Activated naive CD4-positive, alpha-beta T cell treated with anti-CD3 and anti-CD28 coated beads, Interleukin-2, amount 50 U/mL, for 72 hours (primary cell): ENCODE data around the gene MN1. TPM values are rescaled to one million over a fixed set of nuclear protein-coding genes. Genes with fewer than 3 reads are reported as not detected.

Experiments used
- ATAC-seq, 2 donors: fragments of 150-1000 bp; cut with Tn5 transposase; 2 replicates each; pipeline ENCODE4 v1.10.0; 2021; ENCODE audit warnings: mild to moderate bottlenecking in 2 of 2, moderate library complexity in 2 of 2
- DNase-seq, 2 donors: peaks; one replicate each; pipeline ENCODE4 v3.0.0; 2021 to 2022; ENCODE audit warnings: low spot score in 2 of 2
- H3K27ac Mint-ChIP-seq, 2 donors: one replicate each; pipeline ENCODE4 v1.8.0; 2022; ENCODE audit warnings: mild to moderate bottlenecking in 2 of 2, mixed read lengths in 2 of 2
- H3K36me3 Mint-ChIP-seq, 2 donors: one replicate each; pipeline ENCODE4 v1.8.0; 2022; ENCODE audit warnings: mixed read lengths in 2 of 2
- H3K9me3 Mint-ChIP-seq, 2 donors: one replicate each; pipeline ENCODE4 v1.8.0; 2022; ENCODE audit warnings: mixed read lengths in 2 of 2
- total RNA-seq, 2 donors: library from RNA; stranded (reverse); gene quantifications; one replicate each; pipeline ENCODE4 v1.2.3, GENCODE V29; 2022

Gene MN1
- total RNA-seq, 2 donors from 2014 or later = 0.14 to 0.16 TPM

DNA sequence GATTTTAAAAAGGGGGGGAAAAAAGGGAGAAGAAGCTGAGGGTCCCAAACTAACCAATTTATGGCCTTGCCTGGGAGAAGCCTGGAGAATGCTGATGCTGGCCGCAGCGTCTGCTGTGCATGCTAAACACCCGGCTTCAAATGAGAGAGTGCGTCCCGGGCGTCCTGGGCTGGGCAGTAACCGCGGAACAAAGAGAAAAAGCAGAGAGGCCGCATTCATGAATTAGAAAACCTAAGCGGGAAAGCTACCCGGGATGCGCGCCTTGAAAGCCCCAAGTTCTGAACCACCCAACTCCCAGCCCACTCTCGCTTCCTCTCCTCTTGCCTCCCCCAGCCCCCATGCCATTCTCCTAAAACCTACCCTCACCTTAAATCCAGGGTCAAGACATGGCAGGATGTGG lies 6.5 kb downstream of the MN1 start:
- no peaks in the 10 kb centered on the region for H3K9me3 Mint-ChIP-seq
- no peak for DNase-seq
- no peaks in the 10 kb centered on the region for H3K36me3 Mint-ChIP-seq
- no peak for ATAC-seq
- no peak overlapping the region for H3K27ac Mint-ChIP-seq

- Mint-ChIP-seq H3K27ac (no peak overlapping the region), H3K9me3 (no peaks in the 10 kb centered on the region), H3K36me3 (no peaks in the 10 kb centered on the region)
- no peak for DNase-seq
- ATAC-seq = no peak
Observed at GRCh38 chr22:27794226-27794625, 7.3 kb downstream of the MN1 start.

DNA sequence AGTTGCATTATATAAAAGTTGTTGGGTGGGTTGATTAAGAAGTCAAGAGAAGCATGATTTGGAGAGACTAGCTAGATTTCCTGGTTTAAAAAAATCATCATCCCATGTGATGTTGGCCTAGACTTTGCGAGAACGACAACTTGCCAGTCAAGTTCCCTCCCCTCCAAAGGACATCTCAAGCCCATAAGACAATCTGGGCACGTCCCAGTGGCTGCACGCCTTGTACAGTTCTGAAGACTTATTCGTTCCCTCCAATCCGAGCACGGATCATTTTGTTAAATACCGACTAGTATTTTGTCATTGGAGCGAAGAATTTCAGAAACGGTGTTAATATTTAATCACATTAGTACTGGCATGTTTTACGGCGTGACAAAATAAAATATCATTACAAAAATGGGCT lies 8.0 kb downstream of the MN1 start:
- no peak overlapping the region for H3K27ac Mint-ChIP-seq
- no peaks in the 10 kb centered on the region for H3K36me3 Mint-ChIP-seq
- no peaks in the 10 kb centered on the region for H3K9me3 Mint-ChIP-seq
- no peak for DNase-seq
- no peak for ATAC-seq

GRCh38 chr22:27792452-27793161 lies 8.9 kb downstream of the MN1 start:
- Mint-ChIP-seq H3K36me3 (no peaks in the 10 kb centered on the region), H3K9me3 (no peaks in the 10 kb centered on the region), H3K27ac (no peak overlapping the region)
- no peak for DNase-seq
- no peak for ATAC-seq

DNA sequence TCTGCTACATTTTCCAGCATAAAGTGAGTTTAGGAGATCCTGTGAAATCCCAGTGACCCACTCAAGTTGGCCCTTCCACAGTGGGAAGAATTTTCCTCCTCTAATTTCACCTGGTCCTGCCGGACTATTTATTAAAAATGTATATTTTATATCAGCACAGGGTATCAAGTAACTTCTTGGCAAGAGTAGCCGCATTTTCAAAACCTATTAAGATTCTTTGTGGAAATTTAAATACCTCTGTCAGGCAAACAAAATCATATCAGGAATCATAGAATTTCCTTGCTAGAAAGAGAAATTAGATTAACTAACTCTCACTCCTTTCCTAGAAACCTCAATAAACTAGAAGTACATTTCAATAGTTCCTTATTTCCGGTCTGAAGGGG lies 9.7 kb downstream of the MN1 start:
- Mint-ChIP-seq H3K27ac (no peak overlapping the region), H3K36me3 (no peaks in the 10 kb centered on the region), H3K9me3 (no peaks in the 10 kb centered on the region)
- ATAC-seq (no peak), DNase-seq (no peak)

DNA sequence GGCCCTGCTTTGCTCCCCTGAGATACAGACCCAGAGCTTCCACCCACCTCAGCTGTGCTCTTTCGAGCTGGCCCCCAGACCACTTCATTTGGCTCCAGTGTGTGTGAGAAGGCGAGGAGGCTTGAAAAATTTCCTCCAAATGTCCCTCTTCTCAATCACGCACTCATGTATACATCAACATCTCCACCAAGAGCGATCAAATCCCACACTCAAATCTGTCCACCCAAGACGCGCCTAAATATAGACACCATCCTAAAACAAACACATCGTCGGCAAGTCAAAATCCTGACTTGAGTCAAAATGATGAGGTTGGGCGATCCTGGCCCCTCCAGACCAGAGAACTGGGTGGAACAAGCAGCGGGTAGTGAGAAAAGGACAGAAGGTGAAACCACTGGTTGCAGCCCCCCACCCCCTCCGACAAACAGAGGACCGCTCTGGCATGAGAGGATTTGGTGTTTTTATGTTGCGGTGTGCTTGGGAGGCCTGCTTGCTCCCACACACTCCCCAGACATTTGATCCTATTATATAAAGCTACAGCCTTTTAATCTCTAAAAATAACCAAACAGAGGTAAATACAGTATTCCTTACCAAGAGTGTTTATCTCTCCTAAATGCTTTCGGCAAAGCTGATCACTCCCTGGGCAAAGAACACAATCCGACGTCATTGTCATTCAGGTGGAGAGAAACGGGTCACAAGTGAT lies 10.2 kb downstream of the MN1 start:
- DNase-seq (no peak), ATAC-seq (no peak)
- no peaks in the 10 kb centered on the region for H3K9me3 Mint-ChIP-seq
- H3K36me3 Mint-ChIP-seq = no peaks in the 10 kb centered on the region
- H3K27ac Mint-ChIP-seq = no peak overlapping the region

DNA sequence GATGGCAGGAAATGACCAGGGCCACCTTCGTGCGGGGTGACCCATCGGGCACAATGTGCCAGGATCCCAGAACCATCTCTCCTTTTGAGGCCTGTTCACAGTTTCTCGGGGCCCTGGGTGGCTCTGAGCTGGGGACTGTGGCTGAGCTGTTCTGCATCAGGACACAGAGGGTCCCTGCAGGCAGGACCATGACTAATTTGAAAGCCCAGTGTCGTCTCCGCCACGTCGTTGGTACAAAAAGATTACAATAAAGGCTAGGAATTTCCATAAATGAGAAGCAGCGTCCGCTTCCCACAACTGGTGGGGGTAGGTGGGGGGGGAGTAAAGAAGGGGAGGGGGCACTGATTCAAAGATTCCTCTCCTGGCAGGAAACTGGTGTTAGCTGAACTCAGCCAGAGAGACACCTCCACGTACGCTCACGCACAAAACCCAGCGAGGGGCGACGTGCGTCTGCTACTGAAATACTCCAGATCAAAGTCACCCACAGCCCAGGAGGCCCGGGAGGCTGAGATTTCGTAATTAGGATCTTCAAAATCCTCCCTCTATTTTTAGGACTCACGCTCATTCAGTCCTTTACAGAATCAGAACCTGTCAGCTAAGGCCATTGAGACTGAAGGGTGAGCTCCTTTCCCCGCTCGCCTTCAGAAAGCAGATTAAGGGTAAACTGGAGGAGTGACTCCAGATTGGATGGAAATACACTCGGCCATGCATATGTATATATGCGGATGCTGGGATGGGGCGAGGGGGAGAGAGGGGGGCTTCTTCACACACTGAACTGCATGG lies 11.0 kb downstream of the MN1 start:
- no peak for DNase-seq
- no peak for ATAC-seq
- H3K36me3 Mint-ChIP-seq = no peaks in the 10 kb centered on the region
- no peaks in the 10 kb centered on the region for H3K9me3 Mint-ChIP-seq
- H3K27ac Mint-ChIP-seq = no peak overlapping the region

DNA sequence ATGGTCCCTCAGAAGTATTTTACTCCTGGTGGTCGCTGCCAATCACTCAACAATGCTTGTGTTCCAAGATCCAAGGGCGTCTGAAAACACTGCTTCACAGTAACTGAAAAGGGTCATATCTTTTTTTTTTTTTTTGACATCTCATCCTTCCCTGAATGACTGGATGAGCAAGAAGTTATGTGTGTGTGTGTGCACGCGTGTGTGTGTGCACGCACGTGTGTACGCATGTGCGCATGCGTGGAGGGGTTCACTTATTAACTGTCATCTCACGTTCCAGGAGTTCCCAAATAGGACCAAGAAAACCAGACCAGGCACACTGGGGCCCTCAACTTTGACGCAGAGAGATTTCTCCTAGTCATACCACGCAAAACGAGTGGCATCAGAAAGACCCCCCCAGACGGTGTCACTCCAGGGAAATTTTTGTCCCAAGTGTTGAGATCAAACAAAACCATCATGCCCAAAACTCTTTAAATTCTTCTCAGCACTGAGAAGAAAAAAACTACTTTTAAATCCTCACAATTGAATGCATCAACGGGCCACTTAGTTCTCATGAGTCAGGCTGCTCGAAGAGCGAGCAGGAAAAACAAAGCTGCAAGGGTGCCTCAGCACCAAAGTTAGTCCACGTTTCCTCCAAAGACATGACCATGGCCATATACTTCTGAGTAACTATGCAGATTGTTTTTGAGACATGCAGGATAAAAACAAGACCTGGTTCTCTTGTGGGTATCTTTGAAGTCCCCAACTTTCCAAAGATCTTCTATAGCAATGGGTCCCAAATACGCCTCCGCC lies 12.9 kb downstream of the MN1 start:
- ATAC-seq = no peak

GRCh38 chr22:27786965-27787364 lies 14.6 kb downstream of the MN1 start:
- Mint-ChIP-seq H3K27ac (no peak overlapping the region), H3K36me3 (no peaks in the 10 kb centered on the region), H3K9me3 (no peaks in the 10 kb centered on the region)
- DNase-seq (no peak), ATAC-seq (no peak)

More for the DNA sequence above, 12.9 kb downstream of the MN1 start:
- no peak for DNase-seq
- H3K9me3 Mint-ChIP-seq = no peaks in the 10 kb centered on the region
- H3K27ac Mint-ChIP-seq = no peak overlapping the region
- no peaks in the 10 kb centered on the region for H3K36me3 Mint-ChIP-seq

- ATAC-seq (no peak), DNase-seq (no peak)
- Mint-ChIP-seq H3K9me3 (no peaks in the 10 kb centered on the region), H3K27ac (no peak overlapping the region), H3K36me3 (no peaks in the 10 kb centered on the region)
Observed at GRCh38 chr22:27786291-27786932, 15.1 kb downstream of the MN1 start.

GRCh38 chr22:27785831-27786230 lies 15.7 kb downstream of the MN1 start:
- no peaks in the 10 kb centered on the region for H3K9me3 Mint-ChIP-seq
- no peak for ATAC-seq
- DNase-seq = no peak
- no peaks in the 10 kb centered on the region for H3K36me3 Mint-ChIP-seq
- no peak overlapping the region for H3K27ac Mint-ChIP-seq

DNA sequence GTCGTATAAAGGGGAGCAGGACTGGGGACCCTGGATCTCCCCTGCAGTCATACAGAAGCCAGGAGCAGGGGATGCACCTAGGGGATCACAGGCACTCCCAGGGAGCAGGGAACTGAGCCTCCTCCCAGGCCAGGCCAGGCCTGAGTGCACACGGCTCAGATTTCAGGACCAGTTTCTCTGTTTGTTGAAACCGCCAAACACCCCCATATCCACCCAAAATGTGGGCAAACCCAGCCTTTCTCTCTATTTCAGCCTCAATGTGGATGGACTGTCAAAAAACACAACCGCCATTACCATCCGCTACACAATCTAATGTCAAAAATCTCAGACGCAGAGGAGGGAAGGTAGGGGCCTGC lies 17.5 kb downstream of the MN1 start:
- Mint-ChIP-seq H3K36me3 (no peaks in the 10 kb centered on the region), H3K27ac (no peak overlapping the region)
- no peak for ATAC-seq

GRCh38 chr22:27783436-27784119 lies 18.0 kb downstream of the MN1 start:
- Mint-ChIP-seq H3K9me3 (no peaks in the 10 kb centered on the region), H3K36me3 (no peaks in the 10 kb centered on the region), H3K27ac (no peak overlapping the region)
- ATAC-seq (no peak), DNase-seq (no peak)

More for the DNA sequence above, 17.5 kb downstream of the MN1 start:
- H3K9me3 Mint-ChIP-seq = no peaks in the 10 kb centered on the region
- DNase-seq = no peak

DNA sequence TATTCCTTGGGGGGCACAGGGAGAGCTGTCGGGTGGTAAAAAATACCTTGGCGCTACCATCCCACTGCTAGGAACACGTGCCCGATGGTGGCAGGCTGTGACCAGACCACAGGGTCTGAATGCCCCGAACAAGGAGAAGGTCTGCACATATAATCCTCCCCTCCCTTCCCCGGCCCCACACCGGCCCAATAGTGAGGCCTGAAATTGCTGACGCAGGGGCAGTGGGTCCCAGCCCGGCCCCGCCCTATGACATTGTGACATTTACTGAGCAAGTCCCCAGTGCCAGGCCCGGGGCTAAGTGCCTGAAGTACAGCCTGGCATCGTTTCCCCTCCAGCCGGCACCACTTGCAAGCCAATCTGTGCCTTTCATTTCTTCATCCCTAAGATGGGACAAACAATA lies 19.5 kb downstream of the MN1 start:
- Mint-ChIP-seq H3K9me3 (no peaks in the 10 kb centered on the region), H3K36me3 (no peaks in the 10 kb centered on the region), H3K27ac (no peak overlapping the region)
- no peak for DNase-seq
- no peak for ATAC-seq

DNA sequence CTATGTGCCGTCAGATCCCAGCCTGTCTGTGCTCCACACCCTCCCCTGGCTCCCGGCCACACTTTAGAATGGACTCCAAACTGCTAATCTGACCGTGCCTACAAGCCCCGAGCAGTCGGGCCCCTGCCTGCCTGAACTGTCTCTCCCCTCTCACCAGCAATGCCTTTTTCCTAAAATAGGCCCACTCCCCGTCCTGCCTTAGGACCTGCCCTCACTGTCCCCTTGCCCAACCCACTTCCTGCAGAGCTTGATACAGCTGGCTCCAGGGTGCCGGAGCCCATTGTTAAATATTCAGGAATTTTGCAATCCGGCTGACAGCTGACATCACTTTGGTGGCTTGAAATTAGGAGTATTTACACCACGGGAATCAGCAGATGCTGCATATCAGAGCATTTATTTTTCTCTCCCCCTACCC lies 21.4 kb downstream of the MN1 start:
- Mint-ChIP-seq H3K9me3 (no peaks in the 10 kb centered on the region), H3K27ac (no peak overlapping the region), H3K36me3 (no peaks in the 10 kb centered on the region)
- DNase-seq = no peak
- ATAC-seq = no peak

GRCh38 chr22:27779643-27780042 lies 21.9 kb downstream of the MN1 start:
- ATAC-seq (no peak), DNase-seq (no peak)
- H3K9me3 Mint-ChIP-seq = no peaks in the 10 kb centered on the region
- no peak overlapping the region for H3K27ac Mint-ChIP-seq
- H3K36me3 Mint-ChIP-seq = no peaks in the 10 kb centered on the region
